MM.1S (cell line): ENCODE results near the gene DCAF10.

Source experiments
- DNase-seq: peaks from one replicate; pipeline ENCODE4 v3.0.0-alpha.2; 2015
- H2AFZ ChIP-seq: fragments of 300-600 bp; sonication (generic); 2 replicates; pipeline ENCODE4 v1.6.0; 2016; ENCODE audit warnings: antibody characterized with exemption, low read length
- H3F3A ChIP-seq: fragments of 300-600 bp; sonication (generic); 2 replicates; pipeline ENCODE4 v1.6.1; 2016; ENCODE audit warnings: mild to moderate bottlenecking, antibody characterized with exemption, low read length, moderate library complexity, mixed read lengths; ENCODE audit not compliant: insufficient read depth
- H3K27ac ChIP-seq: fragments of 300-600 bp; sonication (generic); 2 replicates; pipeline ENCODE4 v1.5.1; 2016; ENCODE audit warnings: mild to moderate bottlenecking, low read length
- H3K27me3 ChIP-seq: fragments of 300-600 bp; sonication (generic); replicated peaks from 2 replicates; pipeline ENCODE4 v1.6.0; 2016; ENCODE audit warnings: low read length; ENCODE audit not compliant: insufficient read depth
- H3K36me3 ChIP-seq: fragments of 300-600 bp; sonication (generic); replicated peaks from 2 replicates; pipeline ENCODE4 v1.6.1; 2016; ENCODE audit warnings: mild to moderate bottlenecking, low read length, mixed read lengths; ENCODE audit not compliant: insufficient read depth
- H3K4me1 ChIP-seq: fragments of 300-600 bp; sonication (generic); 2 replicates; pipeline ENCODE4 v1.6.1; 2016; ENCODE audit warnings: low read length, mixed read lengths
- H3K4me2 ChIP-seq: fragments of 300-600 bp; sonication (generic); 2 replicates; pipeline ENCODE4 v1.6.0; 2016; ENCODE audit warnings: low read depth, low read length
- H3K4me3 ChIP-seq: fragments of 300-600 bp; sonication (generic); 2 replicates; pipeline ENCODE4 v1.5.1; 2016; ENCODE audit warnings: low read length, mixed read lengths
- H3K79me2 ChIP-seq: fragments of 300-600 bp; sonication (generic); 2 replicates; pipeline ENCODE4 v1.6.1; 2016; ENCODE audit warnings: mixed run types, low read length, mixed read lengths
- H3K9ac ChIP-seq: fragments of 300-600 bp; sonication (generic); 2 replicates; pipeline ENCODE4 v1.6.1; 2016; ENCODE audit warnings: low read length, mixed read lengths
- H3K9me2 ChIP-seq: fragments of 300-600 bp; sonication (generic); replicated peaks from 2 replicates; pipeline ENCODE4 v1.6.1; 2016; ENCODE audit warnings: mild to moderate bottlenecking, low read length, mixed read lengths; ENCODE audit not compliant: insufficient read depth
- H3K9me3 ChIP-seq: fragments of 300-600 bp; sonication (generic); replicated peaks from 2 replicates; pipeline ENCODE4 v1.6.1; 2016; ENCODE audit warnings: mild to moderate bottlenecking, low read length, mixed read lengths; ENCODE audit not compliant: insufficient read depth
- H4K20me1 ChIP-seq: fragments of 300-600 bp; sonication (generic); 2 replicates; pipeline ENCODE4 v1.6.1; 2016; ENCODE audit warnings: mild to moderate bottlenecking, low read length, moderate library complexity, mixed read lengths; ENCODE audit not compliant: insufficient read depth
- CTCF ChIP-seq: fragments of 300-600 bp; sonication (generic); IDR thresholded peaks from 2 replicates; pipeline ENCODE4 v1.5.1; 2016; ENCODE audit warnings: antibody characterized with exemption, low read length, mixed read lengths
- EZH2 ChIP-seq: fragments of 300-600 bp; sonication (generic); optimal IDR thresholded peaks from 2 replicates; pipeline ENCODE3; 2017; ENCODE audit warnings: low read depth, mild to moderate bottlenecking, antibody characterized with exemption, low read length, mixed read lengths
- EZH2phosphoT487 ChIP-seq: fragments of 300-600 bp; sonication (generic); IDR thresholded peaks from 2 replicates; pipeline ENCODE4 v1.6.1; 2018; ENCODE audit warnings: antibody characterized with exemption, low read length

DCAF10 gene

DNA sequence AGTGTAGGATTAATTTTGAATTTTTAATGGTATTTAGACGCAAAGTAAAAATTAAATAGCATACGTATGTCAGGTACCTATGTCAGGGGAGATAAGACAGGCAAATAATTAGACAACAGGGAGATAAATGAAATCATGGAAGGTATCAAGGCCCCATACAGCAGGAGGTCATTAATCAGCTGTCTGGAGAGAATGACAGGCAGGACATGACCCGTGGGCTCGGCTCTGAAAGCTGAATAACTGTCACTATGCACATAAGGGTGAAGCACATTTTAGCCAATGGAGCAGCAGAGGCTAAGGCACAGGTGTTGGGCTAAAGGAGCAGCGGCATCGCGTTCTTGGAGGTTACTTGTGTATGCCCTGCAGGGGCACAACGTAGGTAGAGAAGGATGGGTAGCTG is 91.5 kb downstream of the DCAF10 start:
- no peaks in the 10 kb centered on the region for H3K9me3 ChIP-seq
- H3K36me3 ChIP-seq: peaks cover 6% of the 10 kb centered on the region; the same call in 1 of the 2 replicates
- no peaks in the 10 kb centered on the region for H3K9me2 ChIP-seq
- H4K20me1 ChIP-seq: no peaks in the 10 kb centered on the region
- H3F3A ChIP-seq: no peaks in the 10 kb centered on the region
- no peak overlapping the region for H3K4me3 ChIP-seq
- H3K4me1 ChIP-seq: no peaks in the 10 kb centered on the region
- no peak overlapping the region for H2AFZ ChIP-seq
- H3K79me2 ChIP-seq: peaks cover 67% of the 10 kb centered on the region
- H3K27ac ChIP-seq: no peak overlapping the region
- H3K4me2 ChIP-seq: no peak overlapping the region
- no peak overlapping the region for H3K9ac ChIP-seq
- DNase-seq: no peak
- TF ChIP-seq EZH2phosphoT487 (no peak), CTCF (no peak)
- H3K27me3 ChIP-seq: no peaks in the 10 kb centered on the region

DNA sequence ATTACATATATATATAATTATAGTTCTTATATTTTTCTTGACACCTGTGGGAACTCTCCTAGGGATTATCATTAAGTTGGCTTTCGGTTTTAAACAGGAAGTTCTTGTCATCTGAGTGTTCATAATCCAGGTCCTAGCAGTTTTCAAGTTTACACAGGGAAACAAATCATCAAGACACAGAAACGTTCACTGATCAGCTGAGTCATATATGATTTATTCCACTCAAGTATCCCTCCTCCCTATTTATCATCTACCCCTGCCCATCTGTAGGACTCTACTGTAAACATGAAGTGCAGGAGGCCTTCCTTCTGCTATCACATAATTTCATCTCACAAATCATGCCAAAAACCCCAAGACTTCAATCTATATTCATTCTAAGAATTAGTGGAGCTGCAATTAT is 97.1 kb downstream of the DCAF10 start:
- H3K36me3 ChIP-seq: peaks cover 12% of the 10 kb centered on the region; the same call in 1 of the 2 replicates
- H3K27me3 ChIP-seq: no peaks in the 10 kb centered on the region
- H3K9me3 ChIP-seq: no peaks in the 10 kb centered on the region
- H3K4me1 ChIP-seq: peaks cover 22% of the 10 kb centered on the region
- 0 out of 2 replicates have a peak overlapping the region, but pooled peaks have one; percentile 17 for H3K27ac ChIP-seq
- H3K4me3 ChIP-seq: no peak overlapping the region
- no peaks in the 10 kb centered on the region for H3F3A ChIP-seq
- no peak for DNase-seq
- H3K79me2 ChIP-seq: peaks cover 78% of the 10 kb centered on the region
- H3K9ac ChIP-seq: no peak overlapping the region
- H2AFZ ChIP-seq: no peak overlapping the region
- TF ChIP-seq EZH2 (no peak), CTCF (no peak), EZH2phosphoT487 (no peak)
- H3K4me2 ChIP-seq: no peak overlapping the region
- H3K9me2 ChIP-seq: no peaks in the 10 kb centered on the region
- no peaks in the 10 kb centered on the region for H4K20me1 ChIP-seq

GRCh38 chr9:37899041-37899440 is 98.4 kb downstream of the DCAF10 start:
- no peak overlapping the region for H3K4me2 ChIP-seq
- peaks cover 12% of the 10 kb centered on the region for H3F3A ChIP-seq
- peaks cover 12% of the 10 kb centered on the region; the same call in 1 of the 2 replicates for H3K36me3 ChIP-seq
- DNase-seq: no peak
- H4K20me1 ChIP-seq: no peaks in the 10 kb centered on the region
- peaks cover 22% of the 10 kb centered on the region for H3K4me1 ChIP-seq
- no peaks in the 10 kb centered on the region for H3K9me3 ChIP-seq
- H3K79me2 ChIP-seq: peaks cover 74% of the 10 kb centered on the region
- H3K27me3 ChIP-seq: no peaks in the 10 kb centered on the region
- H3K9ac ChIP-seq: no peak overlapping the region
- no peak overlapping the region for H3K27ac ChIP-seq
- no peak overlapping the region for H3K4me3 ChIP-seq
- no peak overlapping the region for H2AFZ ChIP-seq
- no peak for TF ChIP-seq EZH2
- H3K9me2 ChIP-seq: no peaks in the 10 kb centered on the region

- peak overlapping the region; percentile 82 for H3K4me3 ChIP-seq
- H3K36me3 ChIP-seq: peaks cover 6% of the 10 kb centered on the region; the same call in 1 of the 2 replicates
- peaks cover 20% of the 10 kb centered on the region for H3F3A ChIP-seq
- H4K20me1 ChIP-seq: no peaks in the 10 kb centered on the region
- H3K27me3 ChIP-seq: no peaks in the 10 kb centered on the region
- peak overlapping the region; percentile 75 for H3K4me2 ChIP-seq
- H3K9me2 ChIP-seq: no peaks in the 10 kb centered on the region
- peak overlapping the region; percentile 85; the same call in 1 of the 2 replicates for H3K9ac ChIP-seq
- H3K27ac ChIP-seq: no peak overlapping the region
- no peak for DNase-seq
- H3K9me3 ChIP-seq: no peaks in the 10 kb centered on the region
- peaks cover 51% of the 10 kb centered on the region for H3K79me2 ChIP-seq
- H2AFZ ChIP-seq: no peak overlapping the region
- peaks cover 22% of the 10 kb centered on the region for H3K4me1 ChIP-seq
- TF ChIP-seq EZH2 (no peak), CTCF (no peak), EZH2phosphoT487 (no peak)
Measured at GRCh38 chr9:37902131-37902530, 101.5 kb downstream of the DCAF10 start.
